ENCODE data around the gene CARD8. TPM values are rescaled to one million over a fixed set of nuclear protein-coding genes. Genes with fewer than 3 reads are reported as not detected.
"Not testable (repeated sequence)": the region's sequence is repeated elsewhere in the genome, so short reads cannot be mapped to it uniquely, and the experiment has no call there.

CARD8 gene
- total RNA-seq, 1 donor from 2014 or later: 101 TPM

GRCh38 chr19:48274173-48274572 lies 18.5 kb upstream of the CARD8 start:
- Histone ChIP-seq H3K36me3 (no peaks in the 10 kb centered on the region), H3K9me3 (no peaks in the 10 kb centered on the region), H3K4me1 (peaks cover 17% of the 10 kb centered on the region), H3K27ac (no peak overlapping the region), H3K4me3 (no peak overlapping the region), H3K27me3 (ENCODE audit: low read depth) (no peaks in the 10 kb centered on the region)
- DNase-seq (no peak), ATAC-seq (no peak)
- intact Hi-C loops (cut with DNase I): no loop called here
- no peak for TF ChIP-seq CTCF (IDR thresholded peaks at IDR 0.05)

- DNase-seq: peak; percentile 65
- intact Hi-C loops (cut with DNase I): no loop called here
Measured at GRCh38 chr19:48271531-48272151, 15.9 kb upstream of the CARD8 start.

GRCh38 chr19:48269617-48270026 lies 13.9 kb upstream of the CARD8 start:
- H3K27me3 ChIP-seq (ENCODE audit: low read depth); H3K9me3 ChIP-seq; H3K27ac ChIP-seq; H3K4me3 ChIP-seq; intact Hi-C loops (cut with DNase I); DNase-seq; H3K36me3 ChIP-seq; ATAC-seq: not testable (repeated sequence)
- peaks cover 17% of the 10 kb centered on the region for H3K4me1 ChIP-seq

More at GRCh38 chr19:48271531-48272151, 15.9 kb upstream of the CARD8 start:
- no peaks in the 10 kb centered on the region for H3K9me3 ChIP-seq
- H3K36me3 ChIP-seq: no peaks in the 10 kb centered on the region
- peaks cover 17% of the 10 kb centered on the region for H3K4me1 ChIP-seq
- peak overlapping the region; percentile 57 for H3K4me3 ChIP-seq
- ATAC-seq: peak; percentile 59
- no peak for TF ChIP-seq CTCF (IDR thresholded peaks at IDR 0.05)
- no peaks in the 10 kb centered on the region for H3K27me3 ChIP-seq (ENCODE audit: low read depth)
- H3K27ac ChIP-seq: peak overlapping the region; percentile 66

GRCh38 chr19:48265326-48265725 lies 9.6 kb upstream of the CARD8 start:
- H3K4me3 ChIP-seq; H3K36me3 ChIP-seq; H3K27ac ChIP-seq; ATAC-seq; H3K4me1 ChIP-seq; DNase-seq; H3K9me3 ChIP-seq; H3K27me3 ChIP-seq (ENCODE audit: low read depth); intact Hi-C loops (cut with DNase I): not testable (repeated sequence)

GRCh38 chr19:48260359-48260714 lies 4.6 kb upstream of the CARD8 start:
- DNase-seq; H3K9me3 ChIP-seq; ATAC-seq; H3K36me3 ChIP-seq; intact Hi-C loops (cut with DNase I); H3K27me3 ChIP-seq (ENCODE audit: low read depth): not testable (repeated sequence)
- peaks cover 31% of the 10 kb centered on the region for H3K4me1 ChIP-seq
- H3K4me3 ChIP-seq: peak overlapping the region; percentile 61
- peak overlapping the region; percentile 79 for H3K27ac ChIP-seq

GRCh38 chr19:48258992-48259391 lies 3.3 kb upstream of the CARD8 start:
- H3K9me3 ChIP-seq; H3K4me3 ChIP-seq; intact Hi-C loops (cut with DNase I); DNase-seq; H3K27me3 ChIP-seq (ENCODE audit: low read depth); ATAC-seq; H3K36me3 ChIP-seq; H3K27ac ChIP-seq: not testable (repeated sequence)
- peaks cover 43% of the 10 kb centered on the region for H3K4me1 ChIP-seq

- no peak for TF ChIP-seq CTCF (IDR thresholded peaks at IDR 0.05)
- peak overlapping the region; percentile 65 for H3K27ac ChIP-seq
- H3K9me3 ChIP-seq: no peaks in the 10 kb centered on the region
- intact Hi-C loops (cut with DNase I): no loop called here
- no peak for DNase-seq
- H3K36me3 ChIP-seq: no peaks in the 10 kb centered on the region
- H3K4me3 ChIP-seq: peak overlapping the region; percentile 36
- H3K4me1 ChIP-seq: peaks cover 49% of the 10 kb centered on the region
- no peak for ATAC-seq
- H3K27me3 ChIP-seq (ENCODE audit: low read depth): no peaks in the 10 kb centered on the region
Measured at GRCh38 chr19:48258350-48258749, 2.6 kb upstream of the CARD8 start.
